Neuronal stem cell (in vitro differentiated cells): Measurements from ENCODE around the gene TTC9C.

ENCODE experiments used
- DNase-seq: peaks from one replicate; pipeline ENCODE4 v3.0.0-alpha.2; 2013; ENCODE audit warnings: low spot score
- H2AFZ ChIP-seq: one replicate; pipeline ENCODE4 v1.6.1; 2013; ENCODE audit warnings: mild to moderate bottlenecking, low read length, inconsistent platforms
- H2AK5ac ChIP-seq: 2 replicates; pipeline ENCODE4 v1.6.1; 2013; ENCODE audit warnings: low read depth, mild to moderate bottlenecking, inconsistent platforms, low read length, moderate library complexity, mixed read lengths
- H2BK120ac ChIP-seq: 2 replicates; pipeline ENCODE4 v1.6.1; 2013; ENCODE audit warnings: low read depth, mild to moderate bottlenecking, inconsistent platforms, low read length, moderate library complexity, mixed read lengths
- H2BK12ac ChIP-seq: one replicate; pipeline ENCODE4 v1.6.1; 2013; ENCODE audit warnings: low read length, inconsistent platforms
- H2BK15ac ChIP-seq: 2 replicates; pipeline ENCODE4 v1.6.1; 2013; ENCODE audit warnings: mild to moderate bottlenecking, low read length, inconsistent platforms, mixed read lengths
- H2BK5ac ChIP-seq: one replicate; pipeline ENCODE4 v1.6.1; 2013; ENCODE audit warnings: inconsistent platforms, mild to moderate bottlenecking, low read length, moderate library complexity
- H3K14ac ChIP-seq: one replicate; pipeline ENCODE4 v1.6.1; 2013; ENCODE audit warnings: low read length, inconsistent platforms
- H3K18ac ChIP-seq: 2 replicates; pipeline ENCODE4 v1.6.1; 2013; ENCODE audit warnings: low read length, inconsistent platforms
- H3K23ac ChIP-seq: 2 replicates; pipeline ENCODE4 v1.6.1; 2013; ENCODE audit warnings: low read depth, mild to moderate bottlenecking, mixed read lengths, low read length, inconsistent platforms; ENCODE audit not compliant: poor library complexity
- H3K27ac ChIP-seq: replicated peaks from 3 replicates; pipeline ENCODE4 v1.5.1; 2013; ENCODE audit warnings: low read length, inconsistent platforms
- H3K27me3 ChIP-seq, 3 experiments: 2 replicates each; pipeline ENCODE4 v1.6.1; 2013; ENCODE audit warnings: low read length in 3 of 3, mild to moderate bottlenecking in 2 of 3, inconsistent platforms in 1 of 3, low read depth in 1 of 3, mixed read lengths in 1 of 3, moderate library complexity in 1 of 3; ENCODE audit not compliant: control insufficient read depth in 3 of 3, insufficient read depth in 3 of 3
- H3K36me3 ChIP-seq, 2 donors: replicated peaks in 1 of 2; 2 replicates each; pipeline ENCODE4 v1.6.1; 2013; ENCODE audit warnings: low read length in 2 of 2; ENCODE audit not compliant: control insufficient read depth in 2 of 2, insufficient read depth in 2 of 2
- H3K4ac ChIP-seq: 2 replicates; pipeline ENCODE4 v1.6.1; 2013; ENCODE audit warnings: inconsistent platforms, mild to moderate bottlenecking, low read length, moderate library complexity
- H3K4me1 ChIP-seq, 2 donors: 1 replicate in 1 of 2; 2 replicates in 1 of 2; pipeline ENCODE4 v1.6.1; 2013; ENCODE audit warnings: low read length in 2 of 2, low read depth in 1 of 2; ENCODE audit not compliant: control insufficient read depth in 2 of 2, insufficient read depth in 1 of 2
- H3K4me2 ChIP-seq: one replicate; pipeline ENCODE4 v1.6.1; 2013; ENCODE audit warnings: mild to moderate bottlenecking, low read length, inconsistent platforms; ENCODE audit not compliant: insufficient read depth, poor library complexity, severe bottlenecking
- H3K4me3 ChIP-seq, 2 donors: 2 replicates each; pipeline ENCODE4 v1.5.1; 2013; ENCODE audit warnings: low read length in 2 of 2, mild to moderate bottlenecking in 2 of 2, inconsistent platforms in 1 of 2, moderate library complexity in 1 of 2
- H3K79me1 ChIP-seq: one replicate; pipeline ENCODE4 v1.6.1; 2013; ENCODE audit warnings: low read depth, mild to moderate bottlenecking, inconsistent platforms, low read length, moderate library complexity
- H3K9ac ChIP-seq: one replicate; pipeline ENCODE4 v1.6.1; 2013; ENCODE audit warnings: mild to moderate bottlenecking, low read depth, low read length, inconsistent platforms; ENCODE audit not compliant: poor library complexity
- H3K9me3 ChIP-seq, 2 donors: replicated peaks in 1 of 2; 2 replicates each; pipeline versions ENCODE3 to v1.6.1; 2013; ENCODE audit warnings: low read length in 2 of 2, mild to moderate bottlenecking in 2 of 2, inconsistent platforms in 1 of 2, low read depth in 1 of 2, mixed read lengths in 1 of 2, moderate library complexity in 1 of 2; ENCODE audit not compliant: control insufficient read depth in 2 of 2, insufficient read depth in 1 of 2
- H4K8ac ChIP-seq: one replicate; pipeline ENCODE4 v1.6.1; 2013; ENCODE audit warnings: low read depth, mild to moderate bottlenecking, inconsistent platforms, low read length, moderate library complexity
- H4K91ac ChIP-seq: one replicate; pipeline ENCODE4 v1.6.1; 2013; ENCODE audit warnings: low read length, low read depth, mild to moderate bottlenecking, inconsistent platforms; ENCODE audit not compliant: poor library complexity
- WGBS, 2 donors: extraction: QIAGEN DNeasy Blood & Tissue Kit; methylation state at CpG; one replicate each; pipeline ENCODE4 v1.1.7; 2013; ENCODE audit warnings: missing lambda C conversion rate in 2 of 2, mixed read lengths in 1 of 2; ENCODE audit not compliant: insufficient read length in 2 of 2, insufficient replicate concordance in 1 of 2; ENCODE audit errors: extremely low coverage in 2 of 2; 5-methylcytosine and 5-hydroxymethylcytosine counted together

TTC9C gene

DNA sequence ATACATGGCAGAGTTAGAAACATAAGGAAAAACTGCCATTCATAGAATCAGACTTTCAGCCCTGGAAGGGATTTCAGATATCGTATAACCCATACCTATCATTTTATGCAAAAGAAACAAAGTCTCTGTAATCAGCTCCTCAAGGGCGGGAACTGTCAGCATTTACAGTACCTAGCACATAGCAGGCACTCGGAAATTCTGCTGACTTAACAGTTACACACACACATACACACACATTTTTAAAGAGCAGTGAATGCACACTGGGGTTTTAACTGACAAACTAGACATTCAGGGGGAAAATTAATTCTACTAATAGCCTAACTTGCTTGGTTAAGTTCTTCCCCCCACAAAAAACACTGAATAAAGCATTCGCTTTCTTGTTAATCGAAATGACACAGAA lies 12.1 kb upstream of the TTC9C start:
- Histone ChIP-seq H3K9ac (no peak overlapping the region), H3K27ac (no peak overlapping the region), H2BK15ac (no peak overlapping the region), H4K91ac (no peak overlapping the region), H2AFZ (no peak overlapping the region), H2BK120ac (no peak overlapping the region), H2BK12ac (no peak overlapping the region), H3K9me3 (no peaks in the 10 kb centered on the region), H3K4me2 (no peak overlapping the region), H2AK5ac (no peak overlapping the region), H2BK5ac (no peak overlapping the region), H3K4me3 (no peak overlapping the region), H3K14ac (no peak overlapping the region), H3K36me3 (peaks cover 59 to 99% of the 10 kb centered on the region in 2 donors), H3K23ac (no peak overlapping the region), H4K8ac (no peak overlapping the region), H3K18ac (no peak overlapping the region), H3K4ac (no peak overlapping the region), H3K79me1 (no peaks in the 10 kb centered on the region), H3K27me3 (no peaks in the 10 kb centered on the region), H3K4me1 (no peaks in the 10 kb centered on the region)
- no peak for DNase-seq
- no CpG with 5 or more reads among the region's 5 CpGs for WGBS, 2 donors

- Histone ChIP-seq H3K9me3 (no peaks in the 10 kb centered on the region), H4K91ac (no peak overlapping the region), H2AFZ (no peak overlapping the region), H4K8ac (no peak overlapping the region), H3K27me3 (no peaks in the 10 kb centered on the region), H2BK120ac (no peak overlapping the region), H3K79me1 (no peaks in the 10 kb centered on the region), H3K18ac (no peak overlapping the region), H2AK5ac (no peak overlapping the region), H3K4me2 (no peak overlapping the region), H3K14ac (no peak overlapping the region), H3K9ac (no peak overlapping the region), H3K4me3 (no peak overlapping the region), H3K4ac (no peak overlapping the region), H3K27ac (no peak overlapping the region), H2BK15ac (no peak overlapping the region), H3K4me1 (no peaks in the 10 kb centered on the region), H3K23ac (no peak overlapping the region), H2BK12ac (no peak overlapping the region), H2BK5ac (no peak overlapping the region), H3K36me3 (peaks cover 58 to 99% of the 10 kb centered on the region in 2 donors)
- no CpG with 5 or more reads among the region's 11 CpGs for WGBS, 2 donors
- DNase-seq = no peak
Measured at GRCh38 chr11:62716816-62717215, 11.5 kb upstream of the TTC9C start.

DNA sequence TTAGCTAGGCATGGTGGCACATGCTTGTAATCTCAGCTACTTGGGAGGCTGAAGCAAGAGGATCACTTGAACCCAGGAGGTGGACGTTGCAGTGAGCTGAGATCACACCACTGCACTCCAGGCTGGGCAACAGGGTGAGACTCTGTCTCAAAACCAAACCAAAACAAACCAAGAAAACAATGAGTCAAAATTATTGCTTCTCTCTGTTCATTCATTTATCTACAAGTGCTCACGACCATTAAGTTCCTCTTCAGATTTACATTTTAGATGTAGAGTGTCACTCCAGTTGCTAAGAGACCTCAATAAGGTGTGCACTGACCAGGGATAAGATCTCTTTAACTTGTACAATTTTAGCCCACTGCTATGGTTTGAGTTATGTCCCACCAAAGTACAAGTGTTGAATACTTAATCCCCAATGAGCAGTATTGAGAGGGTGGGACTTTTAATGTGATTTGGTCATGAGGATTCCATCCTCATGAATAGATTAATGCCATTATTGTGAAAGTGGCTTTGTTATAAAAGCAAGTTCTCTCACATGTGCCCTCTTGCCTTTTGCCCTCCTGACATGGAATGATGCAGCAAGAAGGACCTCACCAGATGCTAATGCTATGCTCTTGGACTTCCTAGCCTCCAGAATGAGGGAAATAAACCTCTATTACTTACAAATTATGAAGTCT lies 8.8 kb upstream of the TTC9C start:
- H3K4me3 ChIP-seq = no peak overlapping the region
- no peak for DNase-seq
- no peak overlapping the region for H3K27ac ChIP-seq
- H2BK5ac ChIP-seq = no peak overlapping the region
- no peak overlapping the region for H2AFZ ChIP-seq
- no peak overlapping the region for H3K9ac ChIP-seq
- H2BK120ac ChIP-seq = no peak overlapping the region
- no peak overlapping the region for H3K4me2 ChIP-seq
- no peak overlapping the region for H4K8ac ChIP-seq
- H2BK12ac ChIP-seq = no peak overlapping the region
- H3K4me1 ChIP-seq = peaks cover 0 to 4% of the 10 kb centered on the region in 2 donors
- no peaks in the 10 kb centered on the region for H3K79me1 ChIP-seq
- no peak overlapping the region for H3K23ac ChIP-seq
- no peak overlapping the region for H3K4ac ChIP-seq
- H3K9me3 ChIP-seq = no peaks in the 10 kb centered on the region
- WGBS, 2 donors = no CpG with 5 or more reads among the region's 2 CpGs
- no peak overlapping the region for H2AK5ac ChIP-seq
- H4K91ac ChIP-seq = no peak overlapping the region
- no peak overlapping the region for H2BK15ac ChIP-seq
- H3K27me3 ChIP-seq = no peaks in the 10 kb centered on the region
- H3K14ac ChIP-seq = no peak overlapping the region
- H3K36me3 ChIP-seq = peaks cover 64 to 99% of the 10 kb centered on the region in 2 donors
- H3K18ac ChIP-seq = no peak overlapping the region

GRCh38 chr11:62721994-62722393 lies 6.3 kb upstream of the TTC9C start:
- no peak overlapping the region for H3K14ac ChIP-seq
- no peak overlapping the region for H3K4me3 ChIP-seq
- no peak overlapping the region for H3K27ac ChIP-seq
- H2BK12ac ChIP-seq = no peak overlapping the region
- H2BK15ac ChIP-seq = no peak overlapping the region
- no peaks in the 10 kb centered on the region for H3K27me3 ChIP-seq
- no CpG with 5 or more reads among the region's 7 CpGs for whole genome bisulfite sequencing, 2 donors
- no peak overlapping the region for H2BK5ac ChIP-seq
- DNase-seq = no peak
- H4K8ac ChIP-seq = no peak overlapping the region
- H3K9ac ChIP-seq = no peak overlapping the region
- peaks cover 45 to 93% of the 10 kb centered on the region in 2 donors for H3K36me3 ChIP-seq
- H2BK120ac ChIP-seq = no peak overlapping the region
- H2AK5ac ChIP-seq = no peak overlapping the region
- H3K23ac ChIP-seq = no peak overlapping the region
- H3K9me3 ChIP-seq = no peaks in the 10 kb centered on the region
- H4K91ac ChIP-seq = no peak overlapping the region
- H2AFZ ChIP-seq = no peak overlapping the region
- no peak overlapping the region for H3K18ac ChIP-seq
- H3K79me1 ChIP-seq = no peaks in the 10 kb centered on the region
- no peak overlapping the region for H3K4me2 ChIP-seq
- H3K4ac ChIP-seq = no peak overlapping the region
- H3K4me1 ChIP-seq = peaks cover 0 to 13% of the 10 kb centered on the region in 2 donors
